H9 (cell line): ENCODE data around the gene KLF11. TPM values are rescaled to one million over a fixed set of nuclear protein-coding genes. Genes with fewer than 3 reads are reported as not detected.

Experiments
- DNase-seq: peaks from one replicate; pipeline ENCODE4 v3.0.0-alpha.2; 2017
- H2AFZ ChIP-seq: one replicate; pipeline ENCODE4 v1.6.1; 2013; ENCODE audit warnings: mild to moderate bottlenecking, low read length, control low read depth, moderate library complexity
- H2AK5ac ChIP-seq: 2 replicates; pipeline ENCODE4 v1.6.1; 2013; ENCODE audit warnings: low read length, control low read depth, mixed read lengths; ENCODE audit not compliant: insufficient read length
- H2BK120ac ChIP-seq: one replicate; pipeline ENCODE4 v1.6.1; 2013; ENCODE audit warnings: low read depth, mild to moderate bottlenecking, low read length, control low read depth, inconsistent platforms; ENCODE audit not compliant: poor library complexity, severe bottlenecking
- H2BK12ac ChIP-seq: 2 replicates; pipeline ENCODE4 v1.6.1; 2013; ENCODE audit warnings: low read length, control low read depth, mixed read lengths, low read depth; ENCODE audit not compliant: insufficient read length
- H2BK15ac ChIP-seq: 2 replicates; pipeline ENCODE4 v1.6.1; 2013; ENCODE audit warnings: low read depth, low read length, control low read depth
- H2BK20ac ChIP-seq: one replicate; pipeline ENCODE4 v1.6.1; 2013; ENCODE audit warnings: low read depth, mild to moderate bottlenecking, low read length, control low read depth, inconsistent platforms; ENCODE audit not compliant: poor library complexity, severe bottlenecking
- H2BK5ac ChIP-seq: 2 replicates; pipeline ENCODE4 v1.6.1; 2013; ENCODE audit warnings: low read length, control low read depth, mixed read lengths; ENCODE audit not compliant: insufficient read length
- H3K14ac ChIP-seq: 2 replicates; pipeline ENCODE4 v1.6.1; 2013; ENCODE audit warnings: low read length, control low read depth; ENCODE audit not compliant: insufficient read depth
- H3K18ac ChIP-seq: 2 replicates; pipeline ENCODE4 v1.6.1; 2013; ENCODE audit warnings: low read depth, mild to moderate bottlenecking, mixed read lengths, low read length, control low read depth; ENCODE audit not compliant: insufficient read length
- H3K23ac ChIP-seq: 2 replicates; pipeline ENCODE4 v1.6.1; 2013; ENCODE audit warnings: low read length, control low read depth, mixed read lengths, low read depth; ENCODE audit not compliant: insufficient read length
- H3K23me2 ChIP-seq: 2 replicates; pipeline ENCODE4 v1.6.1; 2013; ENCODE audit warnings: low read depth, mild to moderate bottlenecking, mixed read lengths, low read length, control low read depth; ENCODE audit not compliant: insufficient read length, poor library complexity, severe bottlenecking
- H3K27ac ChIP-seq: 2 replicates; pipeline ENCODE4 v1.5.1; 2013; ENCODE audit warnings: low read length, control low read depth, mixed read lengths, low read depth; ENCODE audit not compliant: insufficient read length
- H3K27me3 ChIP-seq: 2 replicates; pipeline ENCODE4 v1.6.1; 2013; ENCODE audit warnings: low read length, control low read depth, inconsistent platforms; ENCODE audit not compliant: insufficient read depth
- H3K4ac ChIP-seq: 2 replicates; pipeline ENCODE4 v1.6.1; 2013; ENCODE audit warnings: low read depth, mild to moderate bottlenecking, control low read depth, inconsistent platforms, low read length, moderate library complexity
- H3K4me1 ChIP-seq: 2 replicates; pipeline ENCODE4 v1.6.1; 2013; ENCODE audit warnings: low read length, control low read depth, inconsistent platforms; ENCODE audit not compliant: insufficient read depth
- H3K4me2 ChIP-seq: 2 replicates; pipeline ENCODE4 v1.6.1; 2013; ENCODE audit warnings: low read length, control low read depth, mixed read lengths; ENCODE audit not compliant: insufficient read length, insufficient read depth
- H3K56ac ChIP-seq: 2 replicates; pipeline ENCODE4 v1.6.1; 2013; ENCODE audit warnings: low read depth, mild to moderate bottlenecking, mixed read lengths, low read length, control low read depth; ENCODE audit not compliant: insufficient read length
- H3K79me1 ChIP-seq: 2 replicates; pipeline ENCODE4 v1.6.1; 2013; ENCODE audit warnings: low read depth, mild to moderate bottlenecking, moderate library complexity, low read length, control low read depth, inconsistent platforms; ENCODE audit not compliant: insufficient read depth, poor library complexity, severe bottlenecking
- H3K79me2 ChIP-seq: 2 replicates; pipeline ENCODE4 v1.6.1; 2013; ENCODE audit warnings: low read length, control low read depth, inconsistent platforms; ENCODE audit not compliant: insufficient read depth
- H3K9ac ChIP-seq: 2 replicates; pipeline ENCODE4 v1.6.1; 2013; ENCODE audit warnings: low read length, control low read depth, mixed read lengths; ENCODE audit not compliant: insufficient read length; ENCODE audit errors: extremely low read depth
- H3K9me3 ChIP-seq: one replicate; pipeline ENCODE4 v1.6.1; 2013; ENCODE audit warnings: low read depth, low read length, inconsistent platforms; ENCODE audit not compliant: control insufficient read depth
- H3T11ph ChIP-seq: one replicate; pipeline ENCODE4 v1.6.1; 2013; ENCODE audit warnings: mild to moderate bottlenecking, low read length, control low read depth, inconsistent platforms
- H4K20me1 ChIP-seq: one replicate; pipeline ENCODE4 v1.6.1; 2013; ENCODE audit not compliant: control insufficient read depth, insufficient read length, insufficient read depth
- H4K5ac ChIP-seq: 2 replicates; pipeline ENCODE4 v1.6.1; 2013; ENCODE audit warnings: low read depth, mild to moderate bottlenecking, mixed read lengths, low read length, control low read depth; ENCODE audit not compliant: insufficient read length
- H4K8ac ChIP-seq: replicated peaks from 2 replicates; pipeline ENCODE4 v1.6.1; 2013; ENCODE audit warnings: low read length, control low read depth, mixed read lengths, low read depth; ENCODE audit not compliant: insufficient read length
- H4K91ac ChIP-seq: 2 replicates; pipeline ENCODE4 v1.6.1; 2013; ENCODE audit warnings: low read depth, mild to moderate bottlenecking, moderate library complexity, mixed read lengths, low read length, control low read depth; ENCODE audit not compliant: insufficient read length
- H3K27ac Mint-ChIP-seq, 3 experiments: 2 replicates in 2 of 3; 3 replicates in 1 of 3; pipeline ENCODE4 v1.8.0; 2020 to 2021; ENCODE audit warnings: mixed read lengths in 3 of 3, mild to moderate bottlenecking in 1 of 3, moderate library complexity in 1 of 3
- H3K27me3 Mint-ChIP-seq: 2 replicates; pipeline ENCODE4 v1.8.0; 2021; ENCODE audit warnings: low read depth, mild to moderate bottlenecking, moderate library complexity, mixed read lengths
- H3K36me3 Mint-ChIP-seq, 3 experiments: 2 replicates in 2 of 3; 3 replicates in 1 of 3; pipeline ENCODE4 v1.8.0; 2020 to 2021; ENCODE audit warnings: low read depth in 3 of 3, mixed read lengths in 3 of 3; ENCODE audit not compliant: insufficient read depth in 1 of 3
- H3K4me1 Mint-ChIP-seq, 2 experiments: 2 replicates each; pipeline ENCODE4 v1.8.0; 2020; ENCODE audit warnings: mixed read lengths in 2 of 2
- H3K4me3 Mint-ChIP-seq, 2 experiments: 2 replicates in 1 of 2; 3 replicates in 1 of 2; pipeline ENCODE4 v1.8.0; 2020 to 2021; ENCODE audit warnings: mild to moderate bottlenecking in 2 of 2, mixed read lengths in 2 of 2, moderate library complexity in 1 of 2
- H3K9me3 Mint-ChIP-seq, 2 experiments: 2 replicates in 1 of 2; 3 replicates in 1 of 2; pipeline ENCODE4 v1.8.0; 2020; ENCODE audit warnings: mild to moderate bottlenecking in 2 of 2, mixed read lengths in 2 of 2, moderate library complexity in 1 of 2
- CTCF ChIP-seq: fragments of 200-600 bp; sonication (generic); conservative IDR thresholded peaks from 3 replicates; pipeline ENCODE4 v1.8.0; 2021; ENCODE audit warnings: antibody characterized with exemption, mild to moderate bottlenecking
- WGBS: extraction: QIAGEN DNeasy Blood & Tissue Kit; methylation state at CpG from one replicate; pipeline ENCODE4 v1.1.7; 2013; ENCODE audit warnings: missing lambda C conversion rate, low lambda C conversion rate, mixed read lengths; ENCODE audit not compliant: insufficient read length; ENCODE audit errors: extremely low coverage; 5-methylcytosine and 5-hydroxymethylcytosine counted together
- total RNA-seq: library from RNA; stranded (reverse); gene quantifications from 2 replicates; pipeline ENCODE4 v1.2.1, GENCODE V29; 2021

KLF11 gene
- total RNA-seq, 1 experiment from 2014 or later = 15.5 TPM

GRCh38 chr2:10035053-10035422 lies 8.3 kb upstream of the KLF11 start:
- H3K23ac ChIP-seq = no peak overlapping the region
- H3K4ac ChIP-seq = no peak overlapping the region
- no peaks in the 10 kb centered on the region for H3K9me3 Mint-ChIP-seq
- H4K91ac ChIP-seq = no peak overlapping the region
- no peak overlapping the region for H2BK15ac ChIP-seq
- H3T11ph ChIP-seq = no peak overlapping the region
- no peaks in the 10 kb centered on the region for H3K9me3 ChIP-seq
- no peak overlapping the region for H2AFZ ChIP-seq
- H2BK12ac ChIP-seq = no peak overlapping the region
- no peak for DNase-seq
- H4K5ac ChIP-seq = no peak overlapping the region
- no peak overlapping the region for H3K27ac Mint-ChIP-seq
- no peaks in the 10 kb centered on the region for H3K23me2 ChIP-seq
- WGBS = no CpG with 5 or more reads among the region's 3 CpGs
- no peaks in the 10 kb centered on the region for H3K27me3 ChIP-seq
- H3K56ac ChIP-seq = no peak overlapping the region
- no peak overlapping the region for H3K18ac ChIP-seq
- H4K20me1 ChIP-seq = no peaks in the 10 kb centered on the region
- no peak overlapping the region for H3K14ac ChIP-seq
- H3K27me3 Mint-ChIP-seq = peaks cover 4% of the 10 kb centered on the region
- no peak overlapping the region for H2BK120ac ChIP-seq
- no peak overlapping the region for H3K9ac ChIP-seq
- H3K4me2 ChIP-seq = no peak overlapping the region
- H3K4me3 Mint-ChIP-seq = no peak overlapping the region
- no peak for TF ChIP-seq CTCF
- H3K4me1 Mint-ChIP-seq = peaks cover 5 to 13% of the 10 kb centered on the region in 2 experiments
- no peak overlapping the region for H2AK5ac ChIP-seq
- H2BK5ac ChIP-seq = no peak overlapping the region
- H4K8ac ChIP-seq = no peak overlapping the region
- no peaks in the 10 kb centered on the region for H3K79me1 ChIP-seq
- H3K36me3 Mint-ChIP-seq = no peaks in the 10 kb centered on the region; a peak in 1 of 7 replicates
- H3K4me1 ChIP-seq = peaks cover 2% of the 10 kb centered on the region; the same call in 1 of the 2 replicates
- H3K27ac ChIP-seq = no peak overlapping the region
- no peaks in the 10 kb centered on the region for H3K79me2 ChIP-seq
- no peak overlapping the region for H2BK20ac ChIP-seq
